GM06990 (cell line): ENCODE data around the gene SEC16A.

Source experiments
- DNase-seq: peaks from one replicate; pipeline ENCODE4 v3.0.0-alpha.2; 2011; ENCODE audit not compliant: insufficient read length; ENCODE audit errors: extremely low read depth
- H3K27me3 ChIP-seq: replicated peaks from 2 replicates; pipeline ENCODE4 v1.6.0; 2011; ENCODE audit warnings: low read length; ENCODE audit not compliant: control insufficient read depth, insufficient read depth
- H3K36me3 ChIP-seq: 2 replicates; pipeline ENCODE4 v1.5.1; 2011; ENCODE audit warnings: low read length; ENCODE audit not compliant: control insufficient read depth, insufficient read depth
- H3K4me3 ChIP-seq: replicated peaks from 2 replicates; pipeline ENCODE4 v1.5.1; 2011; ENCODE audit warnings: low read depth, mild to moderate bottlenecking, control low read depth, low read length
- TF ChIP-seq, protein P1 (sequence below): IDR thresholded peaks from 2 replicates; pipeline ENCODE4 v1.5.1; 2011; ENCODE audit warnings: low read length, control low read depth, mild to moderate bottlenecking, inconsistent platforms; ENCODE audit not compliant: insufficient read depth, poor library complexity, severe bottlenecking

SEC16A gene

GRCh38 chr9:136445799-136446198 is 37.0 kb downstream of the SEC16A start:
- no peak for DNase-seq
- H3K36me3 ChIP-seq, result peaks cover 43% of the 10 kb centered on the region
- H3K27me3 ChIP-seq, result no peaks in the 10 kb centered on the region
- TF ChIP-seq, protein P1, sequence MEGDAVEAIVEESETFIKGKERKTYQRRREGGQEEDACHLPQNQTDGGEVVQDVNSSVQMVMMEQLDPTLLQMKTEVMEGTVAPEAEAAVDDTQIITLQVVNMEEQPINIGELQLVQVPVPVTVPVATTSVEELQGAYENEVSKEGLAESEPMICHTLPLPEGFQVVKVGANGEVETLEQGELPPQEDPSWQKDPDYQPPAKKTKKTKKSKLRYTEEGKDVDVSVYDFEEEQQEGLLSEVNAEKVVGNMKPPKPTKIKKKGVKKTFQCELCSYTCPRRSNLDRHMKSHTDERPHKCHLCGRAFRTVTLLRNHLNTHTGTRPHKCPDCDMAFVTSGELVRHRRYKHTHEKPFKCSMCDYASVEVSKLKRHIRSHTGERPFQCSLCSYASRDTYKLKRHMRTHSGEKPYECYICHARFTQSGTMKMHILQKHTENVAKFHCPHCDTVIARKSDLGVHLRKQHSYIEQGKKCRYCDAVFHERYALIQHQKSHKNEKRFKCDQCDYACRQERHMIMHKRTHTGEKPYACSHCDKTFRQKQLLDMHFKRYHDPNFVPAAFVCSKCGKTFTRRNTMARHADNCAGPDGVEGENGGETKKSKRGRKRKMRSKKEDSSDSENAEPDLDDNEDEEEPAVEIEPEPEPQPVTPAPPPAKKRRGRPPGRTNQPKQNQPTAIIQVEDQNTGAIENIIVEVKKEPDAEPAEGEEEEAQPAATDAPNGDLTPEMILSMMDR, result no peak
- no peak overlapping the region for H3K4me3 ChIP-seq

DNA sequence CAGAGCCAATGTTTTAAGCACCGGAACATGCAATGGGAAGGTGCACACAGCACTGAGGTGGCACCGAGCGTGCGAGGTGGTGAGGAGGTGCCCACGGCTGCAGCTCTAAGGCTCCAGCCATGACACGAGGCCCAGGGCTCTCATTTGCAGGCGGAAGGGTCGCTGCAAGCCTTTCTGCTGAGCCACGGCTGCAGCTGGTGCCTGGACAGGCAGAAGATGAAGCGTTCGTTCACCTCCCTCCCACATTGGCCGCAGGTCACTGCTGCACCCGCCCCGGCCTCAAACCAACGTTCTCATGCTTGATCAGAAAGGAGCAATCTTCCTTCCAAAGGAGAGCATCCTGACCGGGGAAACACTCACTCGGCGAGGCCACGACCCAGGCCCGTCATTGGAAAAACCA is 38.7 kb downstream of the SEC16A start:
- DNase-seq, result no peak
- TF ChIP-seq, protein P1, result no peak
- H3K27me3 ChIP-seq, result no peaks in the 10 kb centered on the region
- peaks cover 39% of the 10 kb centered on the region for H3K36me3 ChIP-seq
- H3K4me3 ChIP-seq, result no peak overlapping the region

DNA sequence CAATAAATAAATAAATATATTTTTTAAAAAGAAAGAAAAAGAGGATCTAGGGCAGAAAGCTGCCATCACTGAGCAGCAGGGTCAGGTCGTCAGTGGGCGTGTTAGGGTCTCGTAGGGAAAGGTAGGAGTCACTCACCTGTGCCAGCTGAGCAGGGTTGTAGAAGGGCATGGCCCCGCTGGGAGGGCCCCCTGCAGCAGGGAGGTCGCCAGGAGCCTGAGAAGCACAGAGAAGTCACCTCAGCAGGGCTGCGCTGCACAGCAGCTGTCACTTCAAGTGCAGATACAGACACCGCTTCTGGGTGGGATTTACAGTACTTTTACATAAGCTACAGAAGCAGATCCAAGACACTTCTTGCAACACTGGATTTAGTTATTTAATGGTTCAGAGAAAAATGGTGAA is 39.2 kb downstream of the SEC16A start:
- TF ChIP-seq, protein P1, result no peak
- no peaks in the 10 kb centered on the region for H3K27me3 ChIP-seq
- peaks cover 39% of the 10 kb centered on the region for H3K36me3 ChIP-seq
- DNase-seq, result no peak
- H3K4me3 ChIP-seq, result no peak overlapping the region

GRCh38 chr9:136443087-136443486 is 39.8 kb downstream of the SEC16A start:
- Histone ChIP-seq H3K36me3 (peaks cover 37% of the 10 kb centered on the region), H3K27me3 (no peaks in the 10 kb centered on the region), H3K4me3 (no peak overlapping the region)
- DNase-seq, result no peak
- TF ChIP-seq, protein P1, result no peak

GRCh38 chr9:136442265-136442664 is 40.6 kb downstream of the SEC16A start:
- DNase-seq, result no peak
- TF ChIP-seq, protein P1, result no peak
- peaks cover 32% of the 10 kb centered on the region for H3K36me3 ChIP-seq
- no peak overlapping the region for H3K4me3 ChIP-seq
- H3K27me3 ChIP-seq, result no peaks in the 10 kb centered on the region

GRCh38 chr9:136441681-136442245 is 41.1 kb downstream of the SEC16A start:
- Histone ChIP-seq H3K27me3 (no peaks in the 10 kb centered on the region), H3K4me3 (no peak overlapping the region), H3K36me3 (peaks cover 29% of the 10 kb centered on the region)
- TF ChIP-seq, protein P1, result no peak
- no peak for DNase-seq
